HG03280 (cell line): ENCODE data around the gene SSBP3.
"Not testable (repeated sequence)": the region's sequence is repeated elsewhere in the genome, so short reads cannot be mapped to it uniquely, and the experiment has no call there.

Experiments
- ATAC-seq: cut with Tn5 transposase; IDR thresholded peaks from one replicate; pipeline ENCODE4 v1.9.1; 2021; ENCODE audit warnings: mild to moderate bottlenecking, moderate library complexity; ENCODE audit not compliant: unreplicated experiment

The SSBP3 gene

DNA sequence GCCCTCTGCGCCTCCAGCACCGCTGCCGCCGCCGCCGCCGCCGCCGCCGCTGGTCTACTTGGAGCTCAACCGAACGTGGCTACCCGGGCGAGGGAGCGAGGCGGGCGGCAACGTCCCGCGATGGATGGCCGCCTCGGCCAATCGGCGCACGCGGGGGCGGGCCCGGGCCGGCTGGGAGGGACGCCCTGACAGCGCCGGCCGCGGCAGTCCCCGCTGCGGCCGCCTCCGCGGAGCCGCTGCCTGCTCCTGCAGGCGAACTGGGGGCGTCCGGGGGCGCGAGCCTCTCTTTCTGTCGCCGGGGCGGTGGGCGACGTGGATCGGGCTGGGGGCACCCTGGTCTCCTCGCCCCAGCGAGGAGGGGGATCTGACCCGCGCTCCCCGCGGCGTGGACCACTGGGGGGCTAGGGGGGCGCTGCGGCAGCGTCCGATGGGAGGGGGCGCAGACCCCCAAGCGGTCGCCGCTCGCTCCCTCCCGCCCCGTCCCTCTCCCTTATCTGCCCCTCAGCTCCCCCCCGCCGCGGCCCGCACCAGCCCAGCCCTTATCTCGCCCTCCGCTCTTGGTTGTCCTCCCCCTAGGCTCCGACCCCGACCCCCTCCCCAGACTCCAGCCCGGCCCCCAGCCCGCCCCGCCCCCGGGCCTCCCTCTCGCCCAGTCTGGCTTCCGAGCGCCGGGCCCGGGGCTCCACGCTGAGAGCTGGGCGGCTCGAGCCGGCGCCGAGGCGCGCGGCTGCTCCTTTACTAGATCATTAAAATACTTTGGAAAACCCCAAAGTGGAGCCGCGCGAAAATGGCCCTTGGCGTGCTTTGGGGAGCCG lies at the start of gene SSBP3:
Gene SSBP3 (minus strand): TSS at position 56 of the 815 bp plus-strand sequence.
- peak; percentile 87 for ATAC-seq

- no peak for ATAC-seq
These were observed 47.3 kb upstream of the SSBP3 start for GRCh38 chr1:54453509-54453908.

- no peak for ATAC-seq
These were observed 46.8 kb upstream of the SSBP3 start for GRCh38 chr1:54453022-54453421.

DNA sequence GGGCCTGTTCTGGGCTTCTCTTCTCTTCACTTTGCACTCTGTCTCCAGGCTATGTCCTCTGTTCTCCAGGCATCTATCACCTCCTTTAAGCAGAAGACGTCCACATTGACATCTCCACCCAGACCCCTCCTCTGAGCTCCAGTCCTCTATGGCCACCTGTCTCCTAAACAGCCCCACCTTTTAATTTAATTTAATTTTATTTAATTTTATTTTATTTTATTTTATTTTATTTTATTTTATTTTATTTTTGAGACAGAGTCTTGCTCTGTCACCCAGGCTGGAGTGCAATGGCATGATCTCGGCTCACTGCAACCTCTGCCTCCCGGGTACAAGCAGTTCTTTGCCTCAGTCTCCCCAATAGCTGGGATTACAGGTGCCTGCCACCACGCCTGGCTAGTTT lies 43.2 kb upstream of the SSBP3 start:
- not testable (repeated sequence) for ATAC-seq

DNA sequence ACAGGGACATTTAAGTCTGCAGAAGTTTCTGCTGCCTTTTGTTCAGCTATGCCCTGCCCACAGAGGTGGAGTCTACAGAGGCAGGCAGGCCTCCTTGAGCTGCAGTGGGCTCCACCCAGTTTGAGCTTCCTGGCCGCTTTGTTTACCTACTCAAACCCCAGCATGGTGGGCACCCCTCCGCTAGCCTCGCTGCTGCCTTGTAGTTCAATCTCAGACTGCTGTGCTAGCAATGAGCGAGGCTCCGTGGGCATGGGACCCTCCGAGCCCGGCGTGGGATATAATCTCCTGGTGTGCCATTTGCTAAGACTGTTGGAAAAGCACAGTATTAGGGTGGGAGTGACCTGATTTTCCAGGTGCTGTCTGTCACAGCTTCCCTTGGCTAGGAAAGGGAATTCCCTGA lies 42.6 kb upstream of the SSBP3 start:
- not testable (repeated sequence) for ATAC-seq

DNA sequence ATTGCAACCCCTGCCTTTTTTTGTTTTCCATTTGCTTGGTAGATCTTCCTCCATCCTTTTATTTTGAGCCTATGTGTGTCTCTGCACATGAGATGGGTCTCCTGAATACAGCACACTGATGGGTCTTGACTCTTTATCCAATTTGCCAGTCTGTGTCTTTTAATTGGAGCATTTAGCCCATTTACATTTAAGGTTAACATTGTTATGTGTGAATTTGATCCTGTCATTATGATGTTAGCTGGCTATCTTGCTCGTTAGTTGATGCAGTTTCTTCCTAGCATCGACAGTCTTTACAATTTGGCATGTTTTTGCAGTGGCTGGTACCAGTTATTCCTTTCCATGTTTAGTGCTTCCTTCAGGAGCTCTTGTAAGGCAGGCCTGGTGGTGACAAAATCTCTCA lies 40.9 kb upstream of the SSBP3 start:
- not testable (repeated sequence) for ATAC-seq

DNA sequence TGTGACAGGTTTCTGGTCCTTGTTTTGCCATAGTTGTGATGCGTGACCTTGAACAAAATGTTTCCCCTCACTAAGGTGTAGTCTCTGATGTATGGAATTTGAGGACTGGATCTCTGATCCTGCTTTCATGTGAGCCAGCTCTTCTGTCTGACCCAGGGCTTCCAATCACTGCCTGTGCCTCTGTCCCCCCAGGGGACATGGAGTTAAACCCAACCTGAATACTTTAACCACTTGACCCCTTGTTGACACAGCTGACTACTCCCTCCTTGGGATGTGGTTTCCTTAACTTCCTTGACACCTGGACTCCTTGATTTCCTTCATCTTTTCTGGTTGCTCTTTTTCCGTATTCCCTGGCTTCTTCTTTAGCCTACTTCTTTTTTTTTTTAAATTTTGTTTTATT lies 36.0 kb upstream of the SSBP3 start:
- no peak for ATAC-seq

DNA sequence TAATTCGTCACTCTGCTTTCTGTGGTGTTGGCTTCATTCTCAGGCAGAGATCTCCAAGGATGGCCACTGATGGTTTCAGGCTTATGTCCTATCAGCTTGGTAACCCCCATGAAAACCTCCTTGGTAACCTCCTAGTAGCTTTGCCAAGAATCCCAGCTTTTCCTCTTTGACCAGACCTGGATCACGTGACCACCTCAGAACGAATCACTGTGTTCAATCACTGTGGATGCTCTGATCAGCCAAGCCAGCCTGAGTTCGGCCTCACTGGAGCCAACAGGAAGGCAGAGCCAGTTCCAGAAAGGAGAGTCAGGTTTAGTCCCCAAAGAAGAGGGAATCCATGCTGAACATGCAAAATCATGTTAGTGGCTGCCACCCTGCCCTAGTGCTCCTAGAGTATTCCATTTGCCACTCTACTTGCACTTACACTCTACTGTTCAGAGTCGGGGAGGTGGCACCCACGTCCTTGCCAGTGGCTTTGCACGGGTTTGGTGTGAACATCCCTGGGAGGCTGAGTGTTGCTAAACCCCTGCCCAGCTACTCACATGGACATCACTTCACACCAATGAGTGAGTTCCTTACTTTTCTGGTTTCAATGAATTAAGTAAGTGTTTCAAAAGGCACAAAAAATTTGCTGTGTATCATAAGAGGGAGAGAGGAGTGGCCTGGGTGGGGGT lies 33.5 kb upstream of the SSBP3 start:
- no peak for ATAC-seq

DNA sequence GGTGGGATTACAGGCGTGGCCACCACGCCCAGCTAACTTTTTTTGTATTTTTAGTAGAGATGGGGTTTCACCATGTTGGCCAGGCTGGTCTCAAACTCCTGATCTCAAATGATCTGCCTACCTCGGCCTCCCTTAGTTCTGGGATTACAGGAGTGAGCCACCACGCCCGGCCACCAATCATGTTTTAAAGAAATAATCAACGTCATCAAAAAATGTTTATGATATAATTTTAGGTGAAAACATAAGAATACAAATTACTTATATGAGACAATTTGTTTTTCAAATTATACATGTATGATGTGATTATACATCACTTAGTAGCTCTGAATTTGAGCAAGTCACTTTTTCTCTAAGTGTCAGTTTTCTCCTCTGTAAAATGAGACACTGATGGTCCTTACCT lies 31.6 kb upstream of the SSBP3 start:
- ATAC-seq, result no peak

DNA sequence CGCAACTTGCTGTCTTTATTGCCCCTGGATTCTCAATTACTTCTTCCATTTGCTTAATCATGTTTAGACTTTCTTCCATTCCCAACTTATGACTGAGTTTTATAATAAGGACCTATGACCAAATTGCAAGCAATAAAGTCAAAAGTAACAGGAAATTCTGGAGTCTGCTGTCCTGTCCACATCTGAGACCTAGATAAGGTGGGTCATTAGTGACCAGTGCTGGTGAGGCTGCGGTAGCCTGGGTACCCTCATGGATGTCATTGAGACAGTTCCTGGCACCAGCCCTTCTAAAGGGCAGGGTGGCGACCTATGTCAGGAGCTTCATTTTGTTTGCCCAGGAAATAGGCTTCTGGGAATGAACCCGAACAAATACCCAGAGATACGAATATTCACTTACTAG lies 30.6 kb upstream of the SSBP3 start:
- ATAC-seq, result no peak

- no peak for ATAC-seq
These were observed 23.6 kb upstream of the SSBP3 start for GRCh38 chr1:54429838-54430237.

DNA sequence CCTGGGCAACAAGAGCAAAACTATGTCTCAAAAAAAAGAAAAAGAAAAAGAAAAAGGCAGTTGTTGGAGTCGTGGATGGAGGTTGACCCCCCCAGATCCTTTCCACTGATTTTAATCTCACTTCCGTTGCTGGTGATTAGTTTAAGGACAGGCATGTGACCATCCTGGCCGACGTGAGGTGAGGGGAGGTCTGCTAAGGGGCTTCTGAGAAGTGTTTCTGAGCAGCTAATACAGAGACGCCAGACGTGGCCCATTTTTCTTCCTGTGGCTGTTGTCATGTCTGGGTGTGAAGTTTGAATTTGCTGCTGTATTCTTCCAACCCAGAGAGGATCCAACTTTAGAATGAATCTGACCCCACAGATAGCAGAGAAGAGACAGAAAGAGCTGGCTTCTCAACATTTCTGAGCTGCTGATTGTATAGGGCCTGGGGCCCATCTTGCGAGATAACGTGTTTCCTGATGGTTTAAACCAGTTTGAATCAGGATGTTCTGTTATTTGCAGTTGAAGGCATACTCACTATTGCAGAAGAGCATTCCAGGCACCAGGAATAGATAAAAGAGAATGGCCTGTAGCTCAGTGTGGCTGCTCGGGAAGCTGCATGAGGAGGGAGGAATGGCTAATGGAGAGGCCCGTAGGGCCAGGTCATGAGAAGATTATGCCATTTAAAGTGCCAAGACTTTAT lies 22.8 kb upstream of the SSBP3 start:
- no peak for ATAC-seq

GRCh38 chr1:54425152-54425584 lies 19.0 kb upstream of the SSBP3 start:
- no peak for ATAC-seq

DNA sequence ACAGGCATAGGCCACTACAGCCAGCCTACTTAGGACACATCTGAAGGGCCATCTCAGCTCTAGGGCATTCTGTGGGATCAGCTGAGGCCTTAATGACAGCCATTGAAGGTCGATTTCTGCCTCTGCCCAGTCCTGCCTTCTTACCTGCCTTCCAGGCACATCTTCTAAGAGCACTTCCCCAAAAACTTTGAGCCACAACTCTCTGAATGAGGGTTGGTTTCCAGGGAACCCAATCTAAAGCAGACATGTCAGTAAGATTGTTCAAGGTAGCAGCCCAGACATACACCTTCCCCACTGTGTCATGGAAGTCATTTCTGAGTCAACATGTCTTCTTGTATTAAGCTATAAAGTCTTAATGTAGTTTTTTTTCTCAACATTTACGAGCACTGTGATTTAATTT lies 18.2 kb upstream of the SSBP3 start:
- no peak for ATAC-seq

DNA sequence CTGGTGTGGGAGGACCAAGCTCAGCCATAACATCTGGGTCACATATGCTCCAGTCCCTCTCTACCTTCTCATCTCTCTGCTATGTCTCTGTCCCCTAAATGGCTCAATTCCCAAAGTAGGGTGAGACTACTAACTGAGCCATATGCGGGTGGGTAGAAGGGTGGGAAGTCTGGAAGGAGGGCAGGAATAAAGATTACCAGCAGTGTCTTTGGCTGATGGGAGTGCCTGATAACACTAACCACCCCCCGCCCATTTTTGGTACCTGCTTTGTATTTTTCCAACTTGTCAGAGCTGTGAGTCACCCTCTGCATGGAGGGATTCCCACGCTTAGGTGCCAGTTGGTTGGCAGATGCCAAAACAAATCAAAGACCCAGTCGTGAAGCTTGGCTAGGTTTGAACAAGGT lies 14.9 kb upstream of the SSBP3 start:
- no peak for ATAC-seq

DNA sequence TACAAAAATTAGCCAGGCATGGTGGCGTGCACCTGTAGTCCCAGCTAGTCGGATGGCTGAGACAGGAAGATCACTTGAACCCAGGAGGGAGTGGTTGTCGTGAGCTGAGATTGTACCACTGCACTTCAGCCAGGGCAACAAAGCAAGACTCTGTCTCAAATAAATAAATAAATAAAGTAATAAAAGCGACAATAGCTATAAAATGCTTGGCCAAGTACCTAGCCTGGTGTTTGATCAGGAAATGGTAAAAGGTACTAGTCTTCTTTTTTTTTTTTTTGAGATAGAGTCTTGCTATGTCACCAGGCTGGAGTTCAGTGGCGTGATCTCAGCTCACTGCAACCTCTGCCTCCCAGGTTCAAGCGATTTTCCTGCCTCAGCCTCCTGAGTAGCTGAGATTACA lies 12.4 kb upstream of the SSBP3 start:
- ATAC-seq, result not testable (repeated sequence)

- no peak for ATAC-seq
These were observed 10.9 kb upstream of the SSBP3 start for GRCh38 chr1:54417123-54417522.

DNA sequence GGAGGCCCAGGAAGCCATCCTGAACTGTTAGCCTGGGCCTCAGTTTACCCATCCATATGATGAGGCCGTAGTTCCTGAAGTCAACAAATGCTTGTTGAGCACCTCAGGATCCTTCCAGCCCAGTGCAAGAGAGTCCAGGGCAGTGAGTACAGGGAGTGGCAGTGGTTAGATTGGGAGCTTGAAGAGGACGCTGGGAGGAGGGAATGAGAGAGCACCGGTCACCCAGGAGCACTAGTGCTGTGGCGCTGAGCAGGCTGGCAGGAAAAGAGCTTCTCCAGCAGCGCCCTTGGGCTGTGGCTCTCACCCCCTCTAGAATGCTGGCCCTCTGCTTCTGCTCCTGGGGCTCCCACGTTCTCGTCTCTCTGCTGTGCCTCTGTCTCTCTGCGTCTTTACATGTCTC lies 10.2 kb upstream of the SSBP3 start:
- no peak for ATAC-seq

DNA sequence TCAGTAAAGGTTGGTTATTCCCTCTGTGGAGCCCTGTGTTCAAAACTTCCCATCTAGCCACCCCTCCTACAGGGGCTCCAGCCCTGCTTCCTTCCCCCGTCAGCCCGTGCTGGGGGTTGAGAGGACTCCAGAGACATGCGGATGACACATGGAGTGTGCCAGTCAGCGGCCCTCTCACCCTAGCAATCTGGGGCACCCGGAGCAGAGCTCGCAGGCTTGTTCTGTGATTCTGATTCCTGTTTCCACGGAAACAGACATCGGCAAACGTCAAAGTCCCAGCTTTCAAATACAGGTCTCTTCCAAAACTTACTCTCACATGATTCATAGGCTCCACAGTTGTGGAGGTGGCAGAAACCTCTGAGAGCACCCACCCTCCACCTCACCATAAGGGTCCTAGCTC lies 9.8 kb upstream of the SSBP3 start:
- no peak for ATAC-seq

GRCh38 chr1:54415533-54415932 lies 9.3 kb upstream of the SSBP3 start:
- no peak for ATAC-seq

DNA sequence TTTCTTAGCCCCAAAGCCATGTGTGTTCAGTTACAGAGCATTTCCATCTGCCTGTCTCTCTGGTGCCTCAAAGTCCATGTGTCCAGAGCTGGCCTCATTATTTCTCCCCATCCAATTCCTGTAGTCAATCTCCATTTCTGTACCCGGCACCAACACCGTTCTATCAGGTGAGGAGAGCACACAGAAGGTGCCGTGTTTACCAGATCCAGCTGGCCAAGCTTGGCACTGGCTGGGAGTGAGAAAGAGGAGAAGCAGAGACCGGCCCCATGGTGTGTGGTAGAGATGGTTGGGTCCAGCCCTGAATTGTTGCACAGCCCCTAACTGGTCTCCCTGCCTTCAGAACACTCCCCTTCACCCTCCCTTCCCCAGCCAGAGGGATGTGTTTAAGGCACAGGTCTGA lies 7.5 kb upstream of the SSBP3 start:
- ATAC-seq, result no peak

- no peak for ATAC-seq
These were observed 7.1 kb upstream of the SSBP3 start for GRCh38 chr1:54413295-54413694.
